Osteocyte (in vitro differentiated cells): ENCODE results near the gene RABIF. TPM values are rescaled to one million over a fixed set of nuclear protein-coding genes. Genes with fewer than 3 reads are reported as not detected.
A peak's percentile ranks its signal among the peaks of the same experiment; 100 is the strongest.

Experiments used
- DNase-seq: peaks from one replicate; pipeline ENCODE4 v3.0.0; 2021; ENCODE audit warnings: mixed read lengths; ENCODE audit not compliant: unreplicated experiment; ENCODE audit errors: extremely low spot score
- H3K27ac Mint-ChIP-seq: one replicate; pipeline ENCODE4 v1.8.0; 2021; ENCODE audit warnings: mild to moderate bottlenecking, mixed read lengths; ENCODE audit not compliant: unreplicated experiment
- H3K27me3 Mint-ChIP-seq: one replicate; pipeline ENCODE4 v1.8.0; 2021; ENCODE audit warnings: mixed read lengths; ENCODE audit not compliant: unreplicated experiment
- H3K36me3 Mint-ChIP-seq: one replicate; pipeline ENCODE4 v1.8.0; 2021; ENCODE audit warnings: mixed read lengths; ENCODE audit not compliant: unreplicated experiment
- H3K4me1 Mint-ChIP-seq: one replicate; pipeline ENCODE4 v1.8.0; 2021; ENCODE audit warnings: mixed read lengths; ENCODE audit not compliant: unreplicated experiment
- H3K4me3 Mint-ChIP-seq: one replicate; pipeline ENCODE4 v1.8.0; 2021; ENCODE audit warnings: mild to moderate bottlenecking, moderate library complexity, mixed read lengths; ENCODE audit not compliant: unreplicated experiment
- H3K9me3 Mint-ChIP-seq: one replicate; pipeline ENCODE4 v1.8.0; 2021; ENCODE audit warnings: mixed read lengths; ENCODE audit not compliant: unreplicated experiment
- total RNA-seq: library from RNA; stranded (reverse); gene quantifications from 2 replicates; pipeline ENCODE4 v1.2.1, GENCODE V29; 2021
- TF ChIP-seq, protein P1 (sequence below): fragments of 200-600 bp; sonication (generic); IDR thresholded peaks from 2 replicates; pipeline ENCODE4 v1.5.0; 2021; ENCODE audit warnings: antibody characterized with exemption, mild to moderate bottlenecking, moderate library complexity

Gene RABIF
- total RNA-seq, 1 donor from 2014 or later, result 13.9 TPM

DNA sequence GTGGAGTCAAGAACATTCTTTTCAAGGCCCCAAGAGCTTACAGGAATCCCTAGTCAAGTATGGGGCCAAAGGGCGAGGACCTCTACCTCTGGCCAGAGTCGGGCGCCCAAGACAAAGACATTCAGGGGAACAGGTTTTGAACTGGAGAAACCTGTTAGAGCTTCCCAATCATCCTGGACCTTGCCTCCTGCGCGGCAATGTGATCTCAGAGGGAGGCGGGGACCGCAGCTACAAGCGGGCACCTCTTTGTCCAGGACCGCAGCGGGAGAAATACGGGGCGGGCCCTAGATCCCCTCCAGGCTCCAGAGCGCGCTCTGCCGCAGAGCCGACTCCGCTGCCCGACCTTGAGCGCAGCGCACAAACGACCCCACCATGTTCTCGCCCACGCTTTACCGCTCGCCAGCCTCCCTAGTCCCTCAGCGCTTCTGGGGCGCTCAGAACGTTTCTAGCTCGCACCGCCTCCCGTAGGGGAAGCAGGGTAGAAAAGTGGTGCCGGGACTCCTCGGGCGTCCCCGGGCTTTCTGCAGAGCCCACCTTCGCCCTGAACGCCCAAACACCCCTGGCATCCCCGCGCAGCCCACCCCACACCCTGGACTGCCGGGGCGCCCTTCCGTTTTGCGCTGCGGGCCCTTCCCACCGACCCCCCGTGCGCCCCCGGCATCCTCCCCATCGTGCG lies 28.1 kb downstream of the RABIF start:
- peaks cover 12% of the 10 kb centered on the region for H3K27me3 Mint-ChIP-seq
- no peaks in the 10 kb centered on the region for H3K9me3 Mint-ChIP-seq
- no peak overlapping the region for H3K27ac Mint-ChIP-seq
- H3K36me3 Mint-ChIP-seq, result no peaks in the 10 kb centered on the region
- TF ChIP-seq, protein P1, sequence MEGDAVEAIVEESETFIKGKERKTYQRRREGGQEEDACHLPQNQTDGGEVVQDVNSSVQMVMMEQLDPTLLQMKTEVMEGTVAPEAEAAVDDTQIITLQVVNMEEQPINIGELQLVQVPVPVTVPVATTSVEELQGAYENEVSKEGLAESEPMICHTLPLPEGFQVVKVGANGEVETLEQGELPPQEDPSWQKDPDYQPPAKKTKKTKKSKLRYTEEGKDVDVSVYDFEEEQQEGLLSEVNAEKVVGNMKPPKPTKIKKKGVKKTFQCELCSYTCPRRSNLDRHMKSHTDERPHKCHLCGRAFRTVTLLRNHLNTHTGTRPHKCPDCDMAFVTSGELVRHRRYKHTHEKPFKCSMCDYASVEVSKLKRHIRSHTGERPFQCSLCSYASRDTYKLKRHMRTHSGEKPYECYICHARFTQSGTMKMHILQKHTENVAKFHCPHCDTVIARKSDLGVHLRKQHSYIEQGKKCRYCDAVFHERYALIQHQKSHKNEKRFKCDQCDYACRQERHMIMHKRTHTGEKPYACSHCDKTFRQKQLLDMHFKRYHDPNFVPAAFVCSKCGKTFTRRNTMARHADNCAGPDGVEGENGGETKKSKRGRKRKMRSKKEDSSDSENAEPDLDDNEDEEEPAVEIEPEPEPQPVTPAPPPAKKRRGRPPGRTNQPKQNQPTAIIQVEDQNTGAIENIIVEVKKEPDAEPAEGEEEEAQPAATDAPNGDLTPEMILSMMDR, result no peak
- no peak for DNase-seq
- H3K4me3 Mint-ChIP-seq, result peak overlapping the region; percentile 90
- H3K4me1 Mint-ChIP-seq, result peaks cover 6% of the 10 kb centered on the region

DNA sequence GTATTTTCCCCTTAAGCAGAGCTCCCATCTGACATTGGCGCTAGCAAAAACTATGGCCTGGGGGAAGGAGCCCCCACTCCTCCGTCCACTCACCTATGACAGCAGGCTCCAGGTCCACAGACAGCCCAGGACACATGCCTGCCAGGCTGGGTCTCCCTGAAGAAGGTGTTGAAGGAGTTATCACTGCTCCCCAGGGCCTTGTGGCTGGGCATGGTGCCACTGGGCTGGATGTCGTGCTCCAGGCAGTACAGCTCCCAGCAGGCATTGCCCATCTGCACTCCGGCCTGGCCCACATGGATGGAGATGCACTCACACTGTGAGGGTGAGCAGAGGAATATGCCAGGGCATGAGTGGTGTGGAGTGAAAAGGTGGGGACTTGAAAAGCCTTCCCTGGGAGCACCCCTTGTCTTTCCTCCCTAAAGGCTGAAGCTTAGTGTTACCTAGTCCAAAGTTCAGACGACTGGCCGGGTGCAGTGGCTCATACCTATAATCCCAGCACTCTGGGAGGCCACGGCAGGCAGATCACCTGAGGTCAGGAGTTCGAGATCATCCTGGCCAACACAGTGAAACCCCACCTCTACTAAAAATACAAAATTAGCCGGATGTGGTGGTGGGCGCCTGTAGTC lies 30.0 kb downstream of the RABIF start:
- Mint-ChIP-seq H3K36me3 (no peaks in the 10 kb centered on the region), H3K9me3 (no peaks in the 10 kb centered on the region), H3K27me3 (peaks cover 2% of the 10 kb centered on the region), H3K4me3 (no peak overlapping the region), H3K4me1 (peaks cover 6% of the 10 kb centered on the region), H3K27ac (no peak overlapping the region)
- no peak for DNase-seq
- TF ChIP-seq, protein P1, result no peak

DNA sequence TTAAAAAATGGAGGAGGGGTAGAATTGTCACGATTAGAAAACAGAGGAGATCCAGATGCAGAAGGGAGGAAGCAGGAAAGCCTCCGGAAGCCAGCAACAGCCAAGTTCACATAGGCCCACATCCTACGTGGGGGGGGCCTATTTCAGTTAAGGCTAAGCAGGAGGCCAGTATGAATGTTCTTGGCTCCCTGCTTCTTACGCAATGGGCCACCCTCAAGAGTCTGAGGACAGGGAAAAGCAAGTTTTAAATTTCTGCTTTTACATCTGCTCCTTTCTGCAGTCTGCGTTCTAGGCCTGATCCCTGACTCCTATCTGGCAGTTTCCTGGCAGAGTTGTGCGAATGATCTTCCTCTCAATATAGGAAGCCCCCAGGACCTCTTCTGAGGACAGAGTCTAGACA lies 30.6 kb downstream of the RABIF start:
- Mint-ChIP-seq H3K36me3 (no peaks in the 10 kb centered on the region), H3K9me3 (no peaks in the 10 kb centered on the region), H3K4me1 (peaks cover 6% of the 10 kb centered on the region), H3K27me3 (peaks cover 2% of the 10 kb centered on the region), H3K4me3 (no peak overlapping the region), H3K27ac (no peak overlapping the region)
- TF ChIP-seq, protein P1, result no peak
- no peak for DNase-seq

DNA sequence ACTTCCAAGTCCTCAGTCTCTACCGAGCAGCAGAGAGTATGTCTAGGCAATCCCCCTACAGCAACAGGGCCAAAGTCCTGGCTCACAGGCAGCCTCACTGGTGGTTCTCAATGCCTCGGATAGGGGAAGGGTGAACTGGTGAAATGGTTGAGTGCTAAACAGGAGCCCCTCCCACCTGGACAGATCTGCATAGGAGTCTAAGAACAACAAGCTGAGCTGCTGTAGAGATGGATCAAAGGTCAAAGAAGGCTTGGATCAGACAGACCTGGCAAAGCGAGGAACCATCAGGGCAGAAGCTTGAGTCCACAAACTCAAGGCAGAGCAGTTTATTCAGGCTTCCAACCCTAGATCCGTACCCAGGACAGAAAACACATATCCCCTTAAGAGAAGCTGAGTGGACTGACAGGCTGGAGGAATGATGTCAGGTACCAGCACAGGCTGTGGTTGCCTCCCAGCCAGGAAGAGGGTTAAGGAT lies 31.8 kb downstream of the RABIF start:
- peaks cover 5% of the 10 kb centered on the region for H3K4me1 Mint-ChIP-seq
- no peaks in the 10 kb centered on the region for H3K36me3 Mint-ChIP-seq
- no peak overlapping the region for H3K27ac Mint-ChIP-seq
- H3K9me3 Mint-ChIP-seq, result no peaks in the 10 kb centered on the region
- TF ChIP-seq, protein P1, result no peak
- no peak for DNase-seq
- no peak overlapping the region for H3K4me3 Mint-ChIP-seq
- H3K27me3 Mint-ChIP-seq, result no peaks in the 10 kb centered on the region

DNA sequence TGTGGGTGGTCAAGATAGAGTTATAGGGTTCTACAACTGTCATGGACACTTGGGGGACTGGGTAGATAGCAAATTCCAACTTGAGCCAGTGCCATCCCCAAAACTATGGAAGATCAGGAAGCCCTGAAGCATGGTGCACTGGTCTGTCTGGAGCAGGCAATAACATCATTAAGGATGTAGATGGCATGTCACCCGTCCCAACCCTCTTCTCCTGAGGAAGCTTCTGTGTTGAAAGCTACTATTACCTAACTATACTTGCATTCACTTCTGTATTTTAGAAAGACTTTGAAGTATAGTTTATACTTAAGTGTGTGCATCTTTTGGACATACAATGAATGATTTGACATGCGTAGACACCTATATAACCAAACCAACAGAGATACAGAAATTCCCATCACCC lies 32.9 kb downstream of the RABIF start:
- H3K36me3 Mint-ChIP-seq, result no peaks in the 10 kb centered on the region
- no peaks in the 10 kb centered on the region for H3K9me3 Mint-ChIP-seq
- DNase-seq, result no peak
- H3K27ac Mint-ChIP-seq, result no peak overlapping the region
- H3K4me1 Mint-ChIP-seq, result no peaks in the 10 kb centered on the region
- no peaks in the 10 kb centered on the region for H3K27me3 Mint-ChIP-seq
- TF ChIP-seq, protein P1, result no peak
- no peak overlapping the region for H3K4me3 Mint-ChIP-seq
